B cell (primary cell): ENCODE data around the gene CACNA2D3. TPM values are rescaled to one million over a fixed set of nuclear protein-coding genes. Genes with fewer than 3 reads are reported as not detected.

Experiments used
- ATAC-seq: fragments of 200-7000 bp; cut with Tn5 transposase; one replicate; pipeline ENCODE4 v1.10.0; 2021; ENCODE audit warnings: low read depth, mild to moderate bottlenecking, moderate number of reproducible peaks, moderate library complexity
- CTCF ChIA-PET: fragments of 350-600 bp; sonication (Branson Sonifier 250); formaldehyde crosslinking; loops from one replicate; lab custom pipeline; 2021; ENCODE audit warnings: antibody characterized with exemption, inconsistent platforms; lab: Charles Lee
- POLR2A ChIA-PET: fragments of 350-600 bp; sonication (Branson Sonifier 250); formaldehyde crosslinking; loops from one replicate; lab custom pipeline; 2021; ENCODE audit warnings: antibody characterized with exemption; lab: Charles Lee
- DNase-seq: peaks from one replicate; pipeline ENCODE4 v3.0.0; 2013
- H2AFZ ChIP-seq: 2 replicates; pipeline ENCODE4 v1.6.1; 2012; ENCODE audit warnings: mild to moderate bottlenecking, low read depth, low read length; ENCODE audit not compliant: insufficient read depth, poor library complexity, severe bottlenecking
- H3K27ac ChIP-seq, 2 donors: 1 replicate in 1 of 2; 2 replicates in 1 of 2; pipeline ENCODE4 v1.5.1; 2012 to 2013; ENCODE audit warnings: low read length in 2 of 2, mild to moderate bottlenecking in 2 of 2, moderate library complexity in 1 of 2
- H3K27me3 ChIP-seq, 4 experiments: fragments of 200-600 bp in 1 of 4; sonication (generic) in 1 of 4; replicated peaks in 1 of 4; 1 replicate in 2 of 4; 2 replicates in 2 of 4; pipeline versions ENCODE4 v1.6.1 to v1.7.0; 2013 to 2016; ENCODE audit warnings: low read length in 3 of 4, mild to moderate bottlenecking in 2 of 4, mixed read lengths in 1 of 4, moderate library complexity in 1 of 4; ENCODE audit not compliant: insufficient read depth in 4 of 4, control insufficient read depth in 3 of 4; ENCODE audit errors: control extremely low read depth in 1 of 4
- H3K36me3 ChIP-seq, 2 experiments: replicated peaks in 1 of 2; 1 replicate in 1 of 2; 2 replicates in 1 of 2; pipeline versions ENCODE4 v1.6.1 to v1.7.1; 2013; ENCODE audit warnings: low read length in 1 of 2; ENCODE audit not compliant: insufficient read depth in 2 of 2, control insufficient read depth in 1 of 2; ENCODE audit errors: control extremely low read depth in 1 of 2, extremely low read depth in 1 of 2
- H3K4me1 ChIP-seq, 2 donors: fragments of 200-600 bp in 1 of 2; sonication (generic) in 1 of 2; 1 replicate in 1 of 2; 2 replicates in 1 of 2; pipeline versions ENCODE4 v1.5.1 to v1.6.1; 2013 to 2017; ENCODE audit warnings: low read length in 2 of 2; ENCODE audit not compliant: control insufficient read depth in 2 of 2, insufficient read depth in 2 of 2
- H3K4me2 ChIP-seq: replicated peaks from 2 replicates; pipeline ENCODE3; 2012; ENCODE audit warnings: mild to moderate bottlenecking, low read depth, low read length; ENCODE audit not compliant: poor library complexity, severe bottlenecking
- H3K4me3 ChIP-seq, 5 experiments: fragments of 200-600 bp in 1 of 5; sonication (generic) in 1 of 5; 1 replicate in 3 of 5; 2 replicates in 2 of 5; pipeline versions ENCODE4 v1.5.1 to v1.7.0; 2011 to 2016; ENCODE audit warnings: low read length in 4 of 5, mild to moderate bottlenecking in 4 of 5, low read depth in 2 of 5, control low read depth in 1 of 5, moderate library complexity in 1 of 5; ENCODE audit not compliant: insufficient read depth in 1 of 5; ENCODE audit errors: control extremely low read depth in 1 of 5, extremely low read depth in 1 of 5
- H3K79me2 ChIP-seq: fragments of 200-600 bp; sonication (generic); one replicate; pipeline ENCODE4 v1.6.0; 2016; ENCODE audit warnings: low read length; ENCODE audit not compliant: control insufficient read depth, insufficient read depth
- H3K9ac ChIP-seq: fragments of 200-600 bp; sonication (generic); 2 replicates; pipeline ENCODE4 v1.6.1; 2017; ENCODE audit warnings: mild to moderate bottlenecking, low read length, moderate library complexity
- H3K9me3 ChIP-seq, 3 donors: one replicate each; pipeline versions ENCODE4 v1.6.1 to v1.7.1; 2013; ENCODE audit warnings: low read length in 2 of 3; ENCODE audit not compliant: control insufficient read depth in 2 of 3, insufficient read depth in 1 of 3; ENCODE audit errors: control extremely low read depth in 1 of 3
- H4K20me1 ChIP-seq: 2 replicates; pipeline ENCODE4 v1.6.0; 2012; ENCODE audit warnings: mild to moderate bottlenecking, low read length; ENCODE audit not compliant: insufficient read depth, control insufficient read depth, poor library complexity, severe bottlenecking
- H3K27ac Mint-ChIP-seq: one replicate; pipeline ENCODE4 v1.8.0; 2021; ENCODE audit warnings: mixed read lengths
- H3K27me3 Mint-ChIP-seq: one replicate; pipeline ENCODE4 v1.8.0; 2021; ENCODE audit warnings: mixed read lengths
- H3K4me1 Mint-ChIP-seq: one replicate; pipeline ENCODE4 v1.8.0; 2021; ENCODE audit warnings: mixed read lengths
- H3K4me3 Mint-ChIP-seq: one replicate; pipeline ENCODE4 v1.8.0; 2021; ENCODE audit warnings: mixed read lengths
- H3K9me3 Mint-ChIP-seq: one replicate; pipeline ENCODE4 v1.8.0; 2022; ENCODE audit warnings: mixed read lengths; ENCODE audit not compliant: insufficient read depth
- CTCF ChIP-seq: fragments of 200-600 bp; IDR thresholded peaks from one replicate; pipeline ENCODE4 v1.8.0; 2022; ENCODE audit warnings: antibody characterized with exemption, mild to moderate bottlenecking
- EZH2 ChIP-seq: IDR thresholded peaks from 2 replicates; pipeline ENCODE4 v1.6.1; 2012; ENCODE audit warnings: borderline replicate concordance, low read depth, mild to moderate bottlenecking, moderate library complexity, low read length; ENCODE audit not compliant: insufficient read depth, poor library complexity, severe bottlenecking
- WGBS: methylation state at CpG from one replicate; pipeline ENCODE4 v1.1.5; 2013; ENCODE audit warnings: missing lambda C conversion rate; ENCODE audit not compliant: insufficient coverage; 5-methylcytosine and 5-hydroxymethylcytosine counted together
- intact Hi-C: fragments of 100-400 bp; cut with micrococcal nuclease; formaldehyde crosslinking; loops from one replicate; pipeline ENCODE4 v1.10.0; 2022
- polyA plus RNA-seq: library from polyadenylated mRNA; depleted of rRNA; stranded (reverse); fragments of >200 nt; gene quantifications from 2 replicates; pipeline ENCODE4 v1.2.3, GENCODE V29; 2012
- total RNA-seq, 2 donors: library from RNA; stranded (reverse); fragments of 120-200 nt in 1 of 2; gene quantifications; 1 replicate in 1 of 2; 2 replicates in 1 of 2; pipeline versions ENCODE4 v1.2.3 to v1.2.4, GENCODE V29; 2013 to 2022

CACNA2D3 gene
- total and polyA plus RNA-seq, 2 donors (not counting 1 experiment from before 2014, with no cell fraction given) = not detected

GRCh38 chr3:54565956-54566355 lies 443.6 kb downstream of the CACNA2D3 start:
- no peaks in the 10 kb centered on the region for H3K4me1 ChIP-seq
- H3K9ac ChIP-seq = no peak overlapping the region
- no peaks in the 10 kb centered on the region for H3K36me3 ChIP-seq
- ChIA-PET POLR2A (no interaction called here), CTCF (no interaction called here)
- H3K4me3 Mint-ChIP-seq = no peak overlapping the region
- ATAC-seq (no peak), DNase-seq (no peak)
- H2AFZ ChIP-seq = no peak overlapping the region
- H3K27ac Mint-ChIP-seq = no peak overlapping the region
- TF ChIP-seq EZH2 (no peak), CTCF (no peak)
- no peak overlapping the region for H3K4me3 ChIP-seq
- no peaks in the 10 kb centered on the region for H3K9me3 Mint-ChIP-seq
- H3K27me3 Mint-ChIP-seq = peaks cover 3% of the 10 kb centered on the region
- no peak overlapping the region for H3K4me2 ChIP-seq
- intact Hi-C loops = no loop called here
- H3K79me2 ChIP-seq = no peaks in the 10 kb centered on the region
- no peaks in the 10 kb centered on the region for H3K27me3 ChIP-seq
- H3K27ac ChIP-seq = no peak overlapping the region
- H3K4me1 Mint-ChIP-seq = no peaks in the 10 kb centered on the region
- H3K9me3 ChIP-seq = no peaks in the 10 kb centered on the region
- no peaks in the 10 kb centered on the region for H4K20me1 ChIP-seq

GRCh38 chr3:54567949-54568348 lies 445.6 kb downstream of the CACNA2D3 start:
- H3K9ac ChIP-seq = no peak overlapping the region
- ATAC-seq (no peak), DNase-seq (no peak)
- CTCF ChIA-PET = no interaction called here
- POLR2A ChIA-PET = no interaction called here
- H3K79me2 ChIP-seq = no peaks in the 10 kb centered on the region
- H3K27ac Mint-ChIP-seq = no peak overlapping the region
- peaks cover 0 to 5% (median 0%) of the 10 kb centered on the region in 3 donors for H3K9me3 ChIP-seq
- H3K4me1 ChIP-seq = no peaks in the 10 kb centered on the region
- no peak overlapping the region for H2AFZ ChIP-seq
- TF ChIP-seq EZH2 (no peak), CTCF (no peak)
- no peaks in the 10 kb centered on the region for H4K20me1 ChIP-seq
- H3K9me3 Mint-ChIP-seq = no peaks in the 10 kb centered on the region
- H3K4me3 Mint-ChIP-seq = no peak overlapping the region
- intact Hi-C loops = no loop called here
- H3K4me1 Mint-ChIP-seq = no peaks in the 10 kb centered on the region
- no peaks in the 10 kb centered on the region for H3K27me3 ChIP-seq
- H3K27me3 Mint-ChIP-seq = peaks cover 3% of the 10 kb centered on the region
- H3K27ac ChIP-seq = no peak overlapping the region
- WGBS = 40% methylated on average over 1 of the region's 3 CpGs
- no peaks in the 10 kb centered on the region for H3K36me3 ChIP-seq
- H3K4me2 ChIP-seq = no peak overlapping the region
- H3K4me3 ChIP-seq = no peak overlapping the region
